Colonic mucosa (tissue), 4 donors: Measurements from ENCODE around the gene CGA. TPM values are rescaled to one million over a fixed set of nuclear protein-coding genes. Genes with fewer than 3 reads are reported as not detected.

Source experiments
- DNase-seq: peaks from one replicate; pipeline ENCODE4 v3.0.0-alpha.2; 2020
- H3K27ac ChIP-seq: fragments of 200-600 bp; one replicate; pipeline ENCODE4 v1.8.0; 2021
- H3K27me3 ChIP-seq: fragments of 200-600 bp; one replicate; pipeline ENCODE4 v1.8.0; 2021
- H3K36me3 ChIP-seq: fragments of 200-600 bp; one replicate; pipeline ENCODE4 v1.8.0; 2021
- H3K4me1 ChIP-seq: fragments of 200-600 bp; one replicate; pipeline ENCODE4 v1.8.0; 2021; ENCODE audit warnings: mild to moderate bottlenecking
- H3K4me3 ChIP-seq: fragments of 200-600 bp; one replicate; pipeline ENCODE4 v1.8.0; 2021
- H3K9ac ChIP-seq, 2 donors: one replicate each; pipeline ENCODE4 v1.7.0; 2013; ENCODE audit warnings: control low read depth in 2 of 2, low read depth in 2 of 2, low read length in 2 of 2
- H3K9me3 ChIP-seq: fragments of 200-600 bp; one replicate; pipeline ENCODE4 v1.8.0; 2021
- intact Hi-C: fragments of 100-400 bp; cut with DNase I; formaldehyde crosslinking; loops from one replicate; pipeline ENCODE4 v1.14.1; 2022
- total RNA-seq, 2 donors: library from RNA; stranded (reverse); fragmentation: NEBNext Ultra II Directional in 1 of 2; extraction: Animal tissue kit (Norgen Biotek cat#: 25700) in 1 of 2; gene quantifications; one replicate each; pipeline ENCODE4 v1.2.1, GENCODE V29; 2021
- TF ChIP-seq, protein P1 (sequence below): fragments of 200-600 bp; IDR thresholded peaks from one replicate; pipeline ENCODE4 v1.8.0; 2022; ENCODE audit warnings: antibody characterized with exemption, mild to moderate bottlenecking
- donor health status: healthy.
- donor health status: DM: no; HTN: no; CAD: no.
- donor health status: DM: no; HTN: no; CAD: no.

The CGA gene
- total RNA-seq, 2 donors from 2014 or later: not detected

- TF ChIP-seq, protein P1, sequence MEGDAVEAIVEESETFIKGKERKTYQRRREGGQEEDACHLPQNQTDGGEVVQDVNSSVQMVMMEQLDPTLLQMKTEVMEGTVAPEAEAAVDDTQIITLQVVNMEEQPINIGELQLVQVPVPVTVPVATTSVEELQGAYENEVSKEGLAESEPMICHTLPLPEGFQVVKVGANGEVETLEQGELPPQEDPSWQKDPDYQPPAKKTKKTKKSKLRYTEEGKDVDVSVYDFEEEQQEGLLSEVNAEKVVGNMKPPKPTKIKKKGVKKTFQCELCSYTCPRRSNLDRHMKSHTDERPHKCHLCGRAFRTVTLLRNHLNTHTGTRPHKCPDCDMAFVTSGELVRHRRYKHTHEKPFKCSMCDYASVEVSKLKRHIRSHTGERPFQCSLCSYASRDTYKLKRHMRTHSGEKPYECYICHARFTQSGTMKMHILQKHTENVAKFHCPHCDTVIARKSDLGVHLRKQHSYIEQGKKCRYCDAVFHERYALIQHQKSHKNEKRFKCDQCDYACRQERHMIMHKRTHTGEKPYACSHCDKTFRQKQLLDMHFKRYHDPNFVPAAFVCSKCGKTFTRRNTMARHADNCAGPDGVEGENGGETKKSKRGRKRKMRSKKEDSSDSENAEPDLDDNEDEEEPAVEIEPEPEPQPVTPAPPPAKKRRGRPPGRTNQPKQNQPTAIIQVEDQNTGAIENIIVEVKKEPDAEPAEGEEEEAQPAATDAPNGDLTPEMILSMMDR: no peak
- intact Hi-C loops: no loop called here
- no peaks in the 10 kb centered on the region for H3K27me3 ChIP-seq
- H3K36me3 ChIP-seq: no peaks in the 10 kb centered on the region
- no peaks in the 10 kb centered on the region for H3K9me3 ChIP-seq
- DNase-seq: no peak
- H3K4me1 ChIP-seq: no peaks in the 10 kb centered on the region
- H3K4me3 ChIP-seq: no peak overlapping the region
- H3K27ac ChIP-seq: no peak overlapping the region
- no peak overlapping the region for H3K9ac ChIP-seq
Observed at GRCh38 chr6:87124074-87124473, 29.2 kb upstream of the CGA start.

GRCh38 chr6:87122477-87122876 is 27.6 kb upstream of the CGA start:
- H3K27ac ChIP-seq: no peak overlapping the region
- no peaks in the 10 kb centered on the region for H3K9me3 ChIP-seq
- DNase-seq: no peak
- TF ChIP-seq, protein P1: no peak
- H3K36me3 ChIP-seq: no peaks in the 10 kb centered on the region
- intact Hi-C loops: no loop called here
- no peaks in the 10 kb centered on the region for H3K4me1 ChIP-seq
- H3K4me3 ChIP-seq: no peak overlapping the region
- no peak overlapping the region for H3K9ac ChIP-seq
- no peaks in the 10 kb centered on the region for H3K27me3 ChIP-seq

DNA sequence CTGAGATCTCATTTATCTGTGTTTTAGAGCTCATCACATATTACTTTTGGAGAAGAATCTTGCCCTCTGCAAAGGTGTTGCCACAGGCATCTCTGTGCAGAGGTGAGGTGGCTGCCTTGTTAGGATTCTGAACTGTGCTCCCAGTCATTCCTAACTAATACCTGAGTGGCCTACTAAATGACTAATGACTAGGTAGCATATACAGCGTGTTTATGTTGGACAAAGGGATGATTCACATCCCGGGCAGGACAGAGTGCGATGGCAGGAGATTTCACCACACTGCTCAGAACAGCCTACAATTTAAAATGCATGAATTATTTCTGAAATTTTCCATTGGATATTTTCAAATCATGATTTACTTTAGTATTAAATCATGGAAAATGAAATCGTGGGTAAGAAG is 23.1 kb upstream of the CGA start:
- H3K36me3 ChIP-seq: no peaks in the 10 kb centered on the region
- intact Hi-C loops: no loop called here
- H3K9me3 ChIP-seq: no peaks in the 10 kb centered on the region
- TF ChIP-seq, protein P1: no peak
- no peaks in the 10 kb centered on the region for H3K27me3 ChIP-seq
- no peak overlapping the region for H3K27ac ChIP-seq
- H3K9ac ChIP-seq: no peak overlapping the region
- H3K4me3 ChIP-seq: no peak overlapping the region
- no peak for DNase-seq
- no peaks in the 10 kb centered on the region for H3K4me1 ChIP-seq

GRCh38 chr6:87116922-87117321 is 22.0 kb upstream of the CGA start:
- no peak for DNase-seq
- no peaks in the 10 kb centered on the region for H3K36me3 ChIP-seq
- intact Hi-C loops: no loop called here
- no peak overlapping the region for H3K27ac ChIP-seq
- H3K4me1 ChIP-seq: no peaks in the 10 kb centered on the region
- H3K4me3 ChIP-seq: no peak overlapping the region
- no peaks in the 10 kb centered on the region for H3K27me3 ChIP-seq
- TF ChIP-seq, protein P1: no peak
- H3K9me3 ChIP-seq: no peaks in the 10 kb centered on the region
- no peak overlapping the region for H3K9ac ChIP-seq

GRCh38 chr6:87115402-87116135 is 20.7 kb upstream of the CGA start:
- no peaks in the 10 kb centered on the region for H3K27me3 ChIP-seq
- H3K36me3 ChIP-seq: no peaks in the 10 kb centered on the region
- DNase-seq: no peak
- no peak overlapping the region for H3K4me3 ChIP-seq
- H3K27ac ChIP-seq: no peak overlapping the region
- no peaks in the 10 kb centered on the region for H3K4me1 ChIP-seq
- TF ChIP-seq, protein P1: no peak
- no peaks in the 10 kb centered on the region for H3K9me3 ChIP-seq
- no peak overlapping the region for H3K9ac ChIP-seq
- intact Hi-C loops: no loop called here
